Tibial artery (tissue), 4 donors: ENCODE data around the gene PTPRD.
A peak's percentile ranks its signal among the peaks of the same experiment; 100 is the strongest.
"Not testable (repeated sequence)": the region's sequence is repeated elsewhere in the genome, so short reads cannot be mapped to it uniquely, and the experiment has no call there.

ENCODE experiments used
- DNase-seq, 2 donors: peaks; one replicate each; pipeline ENCODE4 v3.0.0-alpha.2; 2019
- H3K27ac ChIP-seq, 2 donors: fragments of 200-600 bp; sonication (generic) in 1 of 2; 1 replicate in 1 of 2; 2 replicates in 1 of 2; pipeline ENCODE4 v1.5.1; 2018 to 2019; ENCODE audit warnings: mild to moderate bottlenecking in 1 of 2
- H3K27me3 ChIP-seq, 2 donors: fragments of 200-600 bp; sonication (generic) in 1 of 2; one replicate each; pipeline versions ENCODE4 v1.5.1 to v1.6.0; 2016 to 2019
- H3K36me3 ChIP-seq, 3 donors: fragments of 200-600 bp; sonication (generic) in 2 of 3; one replicate each; pipeline ENCODE4 v1.5.1; 2016 to 2019; ENCODE audit warnings: mild to moderate bottlenecking in 2 of 3
- H3K4me1 ChIP-seq, 4 donors: fragments of 200-600 bp; sonication (generic) in 2 of 4; 1 replicate in 3 of 4; 2 replicates in 1 of 4; pipeline ENCODE4 v1.5.1; 2016 to 2019
- H3K4me3 ChIP-seq, 2 donors: fragments of 200-600 bp; sonication (generic) in 1 of 2; 1 replicate in 1 of 2; 2 replicates in 1 of 2; pipeline ENCODE4 v1.5.1; 2018 to 2019; ENCODE audit warnings: mild to moderate bottlenecking in 2 of 2
- H3K9me3 ChIP-seq, 3 donors: fragments of 200-600 bp; sonication (generic) in 1 of 3; one replicate each; pipeline ENCODE4 v1.5.1; 2016 to 2019
- CTCF ChIP-seq, 2 experiments: fragments of 200-600 bp in 1 of 2; fragments of 450-650 bp in 1 of 2; IDR thresholded peaks; one replicate each; pipeline ENCODE4 v1.5.1; 2017 to 2019; ENCODE audit warnings: antibody characterized with exemption in 2 of 2, mild to moderate bottlenecking in 1 of 2, moderate library complexity in 1 of 2
- intact Hi-C: fragments of 100-400 bp; cut with DNase I; formaldehyde crosslinking; loops from one replicate; pipeline ENCODE4 v1.15.0; 2023; ENCODE audit warnings: low total_unique reads

Gene PTPRD

GRCh38 chr9:9949978-9950377, 662.8 kb downstream of the PTPRD start:
- no peak for TF ChIP-seq CTCF (IDR thresholded peaks at IDR 0.05)
- intact Hi-C loops: no loop called here
- H3K9me3 ChIP-seq: no peaks in the 10 kb centered on the region
- H3K4me3 ChIP-seq: no peak overlapping the region
- H3K36me3 ChIP-seq: no peaks in the 10 kb centered on the region
- H3K4me1 ChIP-seq: no peaks in the 10 kb centered on the region
- H3K27me3 ChIP-seq: no peaks in the 10 kb centered on the region
- no peak for DNase-seq
- no peak overlapping the region for H3K27ac ChIP-seq

GRCh38 chr9:9949368-9949767, 663.4 kb downstream of the PTPRD start:
- no peak for DNase-seq
- Histone ChIP-seq H3K9me3 (no peaks in the 10 kb centered on the region), H3K4me3 (no peak overlapping the region), H3K36me3 (no peaks in the 10 kb centered on the region), H3K27me3 (no peaks in the 10 kb centered on the region), H3K27ac (no peak overlapping the region), H3K4me1 (no peaks in the 10 kb centered on the region)
- TF ChIP-seq CTCF (IDR thresholded peaks at IDR 0.05): no peak
- intact Hi-C loops: no loop called here

- no peak overlapping the region for H3K4me3 ChIP-seq
- intact Hi-C loops: no loop called here
- DNase-seq: no peak
- no peaks in the 10 kb centered on the region for H3K9me3 ChIP-seq
- no peaks in the 10 kb centered on the region for H3K36me3 ChIP-seq
- H3K4me1 ChIP-seq: no peaks in the 10 kb centered on the region
- no peak overlapping the region for H3K27ac ChIP-seq
- no peaks in the 10 kb centered on the region for H3K27me3 ChIP-seq
- no peak for TF ChIP-seq CTCF (IDR thresholded peaks at IDR 0.05)
Observed at GRCh38 chr9:9945966-9946365, 666.8 kb downstream of the PTPRD start.

GRCh38 chr9:9942764-9943424, 669.9 kb downstream of the PTPRD start:
- Histone ChIP-seq H3K4me1 (no peaks in the 10 kb centered on the region), H3K4me3 (no peak overlapping the region), H3K27ac (no peak overlapping the region), H3K9me3 (no peaks in the 10 kb centered on the region), H3K27me3 (no peaks in the 10 kb centered on the region), H3K36me3 (no peaks in the 10 kb centered on the region)
- peak; percentile 34 to 67 for DNase-seq
- peak; percentile 59 to 87 for TF ChIP-seq CTCF (IDR thresholded peaks at IDR 0.05)
- intact Hi-C loops: no loop called here

- H3K4me1 ChIP-seq: no peaks in the 10 kb centered on the region
- no peak for DNase-seq
- intact Hi-C loops: no loop called here
- H3K36me3 ChIP-seq: no peaks in the 10 kb centered on the region
- no peaks in the 10 kb centered on the region for H3K27me3 ChIP-seq
- no peaks in the 10 kb centered on the region for H3K9me3 ChIP-seq
- no peak overlapping the region for H3K4me3 ChIP-seq
- no peak for TF ChIP-seq CTCF (IDR thresholded peaks at IDR 0.05)
- no peak overlapping the region for H3K27ac ChIP-seq
Observed at GRCh38 chr9:9938432-9938831, 674.4 kb downstream of the PTPRD start.

GRCh38 chr9:9931464-9931863, 681.3 kb downstream of the PTPRD start:
- H3K4me3 ChIP-seq, H3K27me3 ChIP-seq, H3K9me3 ChIP-seq, H3K4me1 ChIP-seq, H3K27ac ChIP-seq, intact Hi-C loops, DNase-seq, H3K36me3 ChIP-seq: not testable (repeated sequence)
